HCT116 (cell line): ENCODE measurements around the gene GAL3ST2. TPM values are rescaled to one million over a fixed set of nuclear protein-coding genes. Genes with fewer than 3 reads are reported as not detected.
"Not testable (repeated sequence)": the region's sequence is repeated elsewhere in the genome, so short reads cannot be mapped to it uniquely, and the experiment has no call there.

Experiments used
- ATAC-seq: fragments of 200-7000 bp; cut with Tn5 transposase; 2 replicates; pipeline ENCODE4 v1.9.1; 2020; ENCODE audit warnings: mild to moderate bottlenecking, moderate library complexity
- BruUV-seq: library from RNA; stranded (reverse); fragments of 400-500 nt; replicated peaks from 2 replicates; lab custom pipeline; 2021; lab: Mats Ljungman, UMichigan
- CTCF ChIA-PET: fragments of 300-600 bp; sonication (Branson Sonifier 250); formaldehyde crosslinking; loops from one replicate; lab custom pipeline; 2021; ENCODE audit warnings: antibody characterized with exemption; lab: Charles Lee
- POLR2A ChIA-PET: fragments of 300-600, 350-600 bp; sonication (Branson Sonifier 250); formaldehyde crosslinking; loops from one replicate; lab custom pipeline; 2021; ENCODE audit warnings: antibody characterized with exemption; lab: Charles Lee
- RAD21 ChIA-PET, 2 experiments: fragments of 300-600 bp; sonication (Branson Sonifier 250); formaldehyde crosslinking; loops; one replicate each; lab custom pipeline; 2023; ENCODE audit warnings: low total read pairs in 2 of 2; ENCODE audit not compliant: uncharacterized antibody in 2 of 2, unreplicated experiment in 2 of 2, low non-redundant PET in 1 of 2; lab: Charles Lee
- DNase-seq: peaks from one replicate; pipeline ENCODE4 v3.0.0-alpha.2; 2010; ENCODE audit warnings: low read depth, low spot score
- H2AFZ ChIP-seq: fragments of 200-600 bp; shearing (Covaris generic), sonication (generic); 2 replicates; pipeline ENCODE4 v1.6.1; 2017; ENCODE audit warnings: low read depth, mixed run types, mixed read lengths, antibody characterized with exemption, low read length; ENCODE audit not compliant: poor library complexity, severe bottlenecking
- H3K27ac ChIP-seq: 2 replicates; pipeline ENCODE4 v1.5.1; 2012; ENCODE audit warnings: low read depth, low read length
- H3K27me3 ChIP-seq: fragments of 200-600 bp; sonication (generic); 2 replicates; pipeline ENCODE4 v1.6.1; 2016; ENCODE audit warnings: mixed run types, low read length, mixed read lengths; ENCODE audit not compliant: insufficient read depth
- H3K36me3 ChIP-seq, 2 experiments: fragments of 200-500 bp in 1 of 2; fragments of 200-600 bp in 1 of 2; sonication (Bioruptor generic) in 1 of 2; sonication (generic) in 1 of 2; 2 replicates each; pipeline versions ENCODE4 v1.5.1 to v1.6.1; 2014 to 2016; ENCODE audit warnings: low read length in 2 of 2, inconsistent platforms in 1 of 2, mixed read lengths in 1 of 2, mixed run types in 1 of 2; ENCODE audit not compliant: insufficient read depth in 2 of 2, control insufficient read depth in 1 of 2
- H3K4me1 ChIP-seq, 2 experiments: fragments of 200-600 bp in 1 of 2; sonication (generic) in 1 of 2; 2 replicates each; pipeline versions ENCODE4 v1.5.1 to v1.6.1; 2012 to 2017; ENCODE audit warnings: low read length in 2 of 2, inconsistent platforms in 1 of 2, mild to moderate bottlenecking in 1 of 2, mixed read lengths in 1 of 2, mixed run types in 1 of 2, moderate library complexity in 1 of 2; ENCODE audit not compliant: insufficient read depth in 2 of 2, control insufficient read depth in 1 of 2
- H3K4me2 ChIP-seq: fragments of 200-600 bp; sonication (generic); 2 replicates; pipeline ENCODE4 v1.6.1; 2017; ENCODE audit warnings: mixed run types, low read length, mixed read lengths
- H3K4me3 ChIP-seq, 2 experiments: fragments of 200-600 bp in 1 of 2; sonication (generic) in 1 of 2; replicated peaks in 1 of 2; 2 replicates each; pipeline ENCODE4 v1.5.1; 2011 to 2016; ENCODE audit warnings: low read length in 2 of 2, control low read depth in 1 of 2, low read depth in 1 of 2, mild to moderate bottlenecking in 1 of 2, mixed read lengths in 1 of 2, mixed run types in 1 of 2
- H3K79me2 ChIP-seq: fragments of 200-600 bp; sonication (generic); 2 replicates; pipeline ENCODE4 v1.6.1; 2017; ENCODE audit warnings: mild to moderate bottlenecking, mixed run types, low read length, moderate library complexity, mixed read lengths; ENCODE audit not compliant: insufficient read depth
- H3K9ac ChIP-seq: fragments of 200-600 bp; sonication (generic); 2 replicates; pipeline ENCODE4 v1.6.1; 2016; ENCODE audit warnings: low read length, mixed read lengths
- H3K9me2 ChIP-seq: fragments of 200-600 bp; sonication (generic), shearing (Covaris generic); 2 replicates; pipeline ENCODE4 v1.6.1; 2017; ENCODE audit warnings: mixed run types, mild to moderate bottlenecking, moderate library complexity; ENCODE audit not compliant: insufficient read depth
- H3K9me3 ChIP-seq, 2 experiments: fragments of 200-500 bp in 1 of 2; fragments of 200-600 bp in 1 of 2; sonication (Bioruptor generic) in 1 of 2; sonication (generic) in 1 of 2; 2 replicates each; pipeline ENCODE4 v1.6.1; 2014 to 2017; ENCODE audit warnings: low read length in 2 of 2, mixed read lengths in 2 of 2, inconsistent platforms in 1 of 2, low read depth in 1 of 2, mild to moderate bottlenecking in 1 of 2, mixed run types in 1 of 2, moderate library complexity in 1 of 2; ENCODE audit not compliant: control insufficient read depth in 1 of 2, insufficient read depth in 1 of 2
- H4K20me1 ChIP-seq: fragments of 200-600 bp; sonication (generic), shearing (Covaris generic); 2 replicates; pipeline ENCODE4 v1.6.1; 2017; ENCODE audit warnings: mixed run types, mild to moderate bottlenecking, moderate library complexity; ENCODE audit not compliant: insufficient read depth
- EZH2phosphoT487 ChIP-seq: fragments of 200-600 bp; IDR thresholded peaks from 2 replicates; pipeline ENCODE4 v1.6.1; 2018; ENCODE audit warnings: antibody characterized with exemption, borderline replicate concordance
- FOSL1 ChIP-seq: IDR thresholded peaks from 2 replicates; pipeline ENCODE4 v1.6.1; 2012; ENCODE audit warnings: low read depth
- POLR2AphosphoS5 ChIP-seq: IDR thresholded peaks from 2 replicates; pipeline ENCODE4 v1.6.1; 2011; ENCODE audit warnings: mild to moderate bottlenecking, low read depth, low read length, moderate library complexity
- RAD21 ChIP-seq: IDR thresholded peaks from 2 replicates; pipeline ENCODE4 v1.6.1; 2012; ENCODE audit warnings: low read depth, mild to moderate bottlenecking
- SP1 ChIP-seq: IDR thresholded peaks from 2 replicates; pipeline ENCODE4 v1.6.1; 2012; ENCODE audit warnings: low read depth
- TCF7L2 ChIP-seq: IDR thresholded peaks from 2 replicates; pipeline ENCODE4 v1.7.0; 2011; ENCODE audit warnings: borderline replicate concordance, inconsistent platforms; ENCODE audit not compliant: insufficient read depth, insufficient read length; ENCODE audit errors: extremely low read depth
- YY1 ChIP-seq: IDR thresholded peaks from 2 replicates; pipeline ENCODE4 v1.6.1; 2011; ENCODE audit warnings: low read length, low read depth, moderate library complexity, mild to moderate bottlenecking; ENCODE audit not compliant: insufficient replicate concordance; ENCODE audit errors: extremely low read depth
- ZFX ChIP-seq: fragments of 450-650 bp; IDR thresholded peaks from 2 replicates; pipeline ENCODE4 v1.6.1; 2017
- intact Hi-C: fragments of 100-400 bp; cut with micrococcal nuclease; formaldehyde crosslinking; loops from 2 replicates; pipeline ENCODE4 v1.10.0; 2022
- total RNA-seq: library from RNA; stranded (reverse); gene quantifications from one replicate; pipeline ENCODE4 v1.2.1, GENCODE V29; 2021; ENCODE audit not compliant: unreplicated experiment
- TF ChIP-seq, protein P1 (sequence below): IDR thresholded peaks from 2 replicates; pipeline ENCODE4 v1.6.1; 2011; ENCODE audit warnings: mild to moderate bottlenecking, low read length, moderate library complexity; ENCODE audit not compliant: insufficient replicate concordance; ENCODE audit errors: extremely low read depth
- TF ChIP-seq, protein P2 (sequence below): IDR thresholded peaks from 2 replicates; pipeline ENCODE4 v1.6.1; 2012; ENCODE audit warnings: low read depth
- TF ChIP-seq, protein P3 (sequence below): IDR thresholded peaks from 2 replicates; pipeline ENCODE4 v1.6.1; 2012

Gene GAL3ST2
- total RNA-seq, 1 experiment from 2014 or later: 0.44 TPM

DNA sequence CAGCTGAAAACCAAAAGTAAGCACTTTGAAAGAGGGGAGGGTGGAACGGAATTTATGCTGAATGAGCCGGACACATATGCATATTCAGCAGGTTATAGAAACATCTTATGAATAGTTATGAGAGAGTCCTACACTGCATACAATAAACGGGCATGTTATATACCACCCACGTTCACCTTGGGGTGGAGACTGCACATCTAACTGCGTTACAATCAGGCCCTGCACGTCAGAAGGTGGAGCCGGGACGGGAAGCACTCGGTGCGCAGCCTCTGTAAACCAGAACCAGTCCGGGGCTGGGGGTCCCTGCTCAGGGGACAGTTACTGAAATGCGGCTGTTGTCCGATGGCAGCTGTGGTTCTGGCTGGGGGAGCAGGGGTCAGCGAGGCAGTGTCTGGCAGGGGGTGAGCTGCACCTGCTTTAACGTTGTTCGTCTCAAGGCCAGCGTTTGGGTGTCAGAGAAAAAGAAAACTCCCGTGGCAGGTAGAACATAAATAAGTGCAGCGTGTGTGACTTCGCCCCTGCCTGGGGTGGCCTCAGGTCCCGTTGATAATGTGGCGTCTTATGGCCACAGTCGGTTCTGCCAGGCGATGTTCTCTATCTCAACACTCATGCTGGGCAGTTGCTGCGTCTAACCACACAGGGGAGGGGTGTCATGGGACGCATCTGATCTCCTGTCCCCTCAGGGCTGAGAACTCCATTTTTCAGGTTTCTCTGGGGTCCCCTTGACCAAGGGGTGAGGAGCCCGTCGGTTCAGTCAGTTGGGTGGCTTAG is 57.3 kb downstream of the GAL3ST2 start:
- H3K4me2 ChIP-seq, RAD21 ChIA-PET, BruUV-seq, H3K36me3 ChIP-seq, H3K27ac ChIP-seq, H2AFZ ChIP-seq, ATAC-seq, DNase-seq, H3K9me3 ChIP-seq, H3K79me2 ChIP-seq, H3K27me3 ChIP-seq, H3K9ac ChIP-seq, H3K4me3 ChIP-seq, H3K4me1 ChIP-seq, intact Hi-C loops, H3K9me2 ChIP-seq, H4K20me1 ChIP-seq: not testable (repeated sequence)
- ChIA-PET CTCF (interaction anchor here (1.5 kb wide), 1 partner anchor 10 kb away, joined by 3 read pairs; no protein-coding TSS in a partner anchor), POLR2A (interaction anchor here (1.4 kb wide), 1 partner anchor 11 kb away, joined by 3 read pairs; no protein-coding TSS in a partner anchor)

DNA sequence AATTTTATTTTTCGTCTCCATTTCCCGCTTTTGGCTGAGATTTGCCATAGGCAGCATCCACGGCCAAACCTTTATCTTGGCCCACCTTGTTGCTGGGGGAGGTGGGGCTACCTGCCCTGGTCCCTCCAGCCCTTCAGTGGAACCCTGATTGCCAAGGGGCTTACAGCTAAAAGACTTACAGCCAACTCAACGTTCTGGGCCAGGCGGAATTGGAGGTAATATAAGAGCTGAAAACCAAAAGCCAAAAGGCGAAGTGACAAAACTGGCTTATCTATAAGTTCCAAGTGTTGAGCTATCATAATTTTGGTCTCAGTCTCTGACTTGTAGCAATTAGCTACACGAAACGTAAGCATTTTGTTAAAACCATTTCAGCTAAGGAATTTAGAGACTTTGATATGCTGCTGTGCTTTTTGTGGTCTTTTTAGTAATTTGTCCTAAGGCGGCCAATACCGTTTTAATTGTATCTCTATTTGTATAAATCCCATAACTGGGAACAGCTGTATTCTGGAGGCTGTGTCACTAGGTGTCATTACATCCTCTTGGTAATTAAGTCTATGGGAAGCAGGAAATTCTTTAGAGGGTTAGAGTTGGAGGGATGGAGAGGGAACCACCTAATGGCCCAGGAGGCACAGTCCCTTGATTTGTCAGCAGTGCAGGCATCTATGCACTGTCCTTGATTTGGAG is 58.0 kb downstream of the GAL3ST2 start:
- Histone ChIP-seq H3K9me3 (no peaks in the 10 kb centered on the region), H3K4me2 (no peak overlapping the region), H3K27me3 (no peaks in the 10 kb centered on the region), H2AFZ (no peak overlapping the region), H3K4me1 (no peaks in the 10 kb centered on the region), H3K4me3 (no peak overlapping the region), H3K79me2 (no peaks in the 10 kb centered on the region), H3K27ac (no peak overlapping the region), H3K9ac (no peak overlapping the region), H3K9me2 (no peaks in the 10 kb centered on the region), H4K20me1 (no peaks in the 10 kb centered on the region), H3K36me3 (no peaks in the 10 kb centered on the region)
- POLR2A ChIA-PET: interaction anchor here (1.4 kb wide), 1 partner anchor 10 kb away, joined by 3 read pairs; no protein-coding TSS in a partner anchor
- ATAC-seq: no peak
- RAD21 ChIA-PET: interaction anchor here in 1 of 2 experiments (0.7 kb wide), 1 partner anchor 336 kb away, joined by 6 read pairs; no protein-coding TSS in a partner anchor
- BruUV-seq: no TSS peak
- no peak for DNase-seq
- intact Hi-C loops: no loop called here
- CTCF ChIA-PET: interaction anchor here (1.5 kb wide), 1 partner anchor 10 kb away, joined by 3 read pairs; no protein-coding TSS in a partner anchor
- TF ChIP-seq, protein P1, sequence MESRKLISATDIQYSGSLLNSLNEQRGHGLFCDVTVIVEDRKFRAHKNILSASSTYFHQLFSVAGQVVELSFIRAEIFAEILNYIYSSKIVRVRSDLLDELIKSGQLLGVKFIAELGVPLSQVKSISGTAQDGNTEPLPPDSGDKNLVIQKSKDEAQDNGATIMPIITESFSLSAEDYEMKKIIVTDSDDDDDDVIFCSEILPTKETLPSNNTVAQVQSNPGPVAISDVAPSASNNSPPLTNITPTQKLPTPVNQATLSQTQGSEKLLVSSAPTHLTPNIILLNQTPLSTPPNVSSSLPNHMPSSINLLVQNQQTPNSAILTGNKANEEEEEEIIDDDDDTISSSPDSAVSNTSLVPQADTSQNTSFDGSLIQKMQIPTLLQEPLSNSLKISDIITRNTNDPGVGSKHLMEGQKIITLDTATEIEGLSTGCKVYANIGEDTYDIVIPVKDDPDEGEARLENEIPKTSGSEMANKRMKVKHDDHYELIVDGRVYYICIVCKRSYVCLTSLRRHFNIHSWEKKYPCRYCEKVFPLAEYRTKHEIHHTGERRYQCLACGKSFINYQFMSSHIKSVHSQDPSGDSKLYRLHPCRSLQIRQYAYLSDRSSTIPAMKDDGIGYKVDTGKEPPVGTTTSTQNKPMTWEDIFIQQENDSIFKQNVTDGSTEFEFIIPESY: no peak
- no peak for TF ChIP-seq SP1
- TF ChIP-seq, protein P2, sequence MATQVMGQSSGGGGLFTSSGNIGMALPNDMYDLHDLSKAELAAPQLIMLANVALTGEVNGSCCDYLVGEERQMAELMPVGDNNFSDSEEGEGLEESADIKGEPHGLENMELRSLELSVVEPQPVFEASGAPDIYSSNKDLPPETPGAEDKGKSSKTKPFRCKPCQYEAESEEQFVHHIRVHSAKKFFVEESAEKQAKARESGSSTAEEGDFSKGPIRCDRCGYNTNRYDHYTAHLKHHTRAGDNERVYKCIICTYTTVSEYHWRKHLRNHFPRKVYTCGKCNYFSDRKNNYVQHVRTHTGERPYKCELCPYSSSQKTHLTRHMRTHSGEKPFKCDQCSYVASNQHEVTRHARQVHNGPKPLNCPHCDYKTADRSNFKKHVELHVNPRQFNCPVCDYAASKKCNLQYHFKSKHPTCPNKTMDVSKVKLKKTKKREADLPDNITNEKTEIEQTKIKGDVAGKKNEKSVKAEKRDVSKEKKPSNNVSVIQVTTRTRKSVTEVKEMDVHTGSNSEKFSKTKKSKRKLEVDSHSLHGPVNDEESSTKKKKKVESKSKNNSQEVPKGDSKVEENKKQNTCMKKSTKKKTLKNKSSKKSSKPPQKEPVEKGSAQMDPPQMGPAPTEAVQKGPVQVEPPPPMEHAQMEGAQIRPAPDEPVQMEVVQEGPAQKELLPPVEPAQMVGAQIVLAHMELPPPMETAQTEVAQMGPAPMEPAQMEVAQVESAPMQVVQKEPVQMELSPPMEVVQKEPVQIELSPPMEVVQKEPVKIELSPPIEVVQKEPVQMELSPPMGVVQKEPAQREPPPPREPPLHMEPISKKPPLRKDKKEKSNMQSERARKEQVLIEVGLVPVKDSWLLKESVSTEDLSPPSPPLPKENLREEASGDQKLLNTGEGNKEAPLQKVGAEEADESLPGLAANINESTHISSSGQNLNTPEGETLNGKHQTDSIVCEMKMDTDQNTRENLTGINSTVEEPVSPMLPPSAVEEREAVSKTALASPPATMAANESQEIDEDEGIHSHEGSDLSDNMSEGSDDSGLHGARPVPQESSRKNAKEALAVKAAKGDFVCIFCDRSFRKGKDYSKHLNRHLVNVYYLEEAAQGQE: no peak
- TF ChIP-seq EZH2phosphoT487: no peak
- TF ChIP-seq ZFX: no peak
- TF ChIP-seq, protein P3, sequence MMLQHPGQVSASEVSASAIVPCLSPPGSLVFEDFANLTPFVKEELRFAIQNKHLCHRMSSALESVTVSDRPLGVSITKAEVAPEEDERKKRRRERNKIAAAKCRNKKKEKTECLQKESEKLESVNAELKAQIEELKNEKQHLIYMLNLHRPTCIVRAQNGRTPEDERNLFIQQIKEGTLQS: no peak
- TF ChIP-seq TCF7L2: no peak
- no peak for TF ChIP-seq RAD21
- no peak for TF ChIP-seq POLR2AphosphoS5
- no peak for TF ChIP-seq FOSL1
- TF ChIP-seq YY1: no peak
